ENCODE data around the gene ISM1. TPM values are rescaled to one million over a fixed set of nuclear protein-coding genes. Genes with fewer than 3 reads are reported as not detected.

ISM1 gene
- total and polyA plus RNA-seq, 2 of the 13 experiments (the other 11 are each of a cell fraction or from before 2014, with no cell fraction given) = 0.40 to 1.4 TPM

GRCh38 chr20:13322621-13323020 lies 101.5 kb downstream of the ISM1 start (continued):
- TF ChIP-seq NCOA1 (CRISPR knock-in tag; IDR thresholded peaks at IDR 0.05) (no peak), MTA3 (CRISPR knock-in tag; IDR thresholded peaks at IDR 0.05) (no peak), ZNF577 (CRISPR knock-in tag; IDR thresholded peaks at IDR 0.05; ENCODE audit: borderline replicate concordance, low read depth) (no peak), NR1H2 (CRISPR knock-in tag; IDR thresholded peaks at IDR 0.05; ENCODE audit: borderline replicate concordance, low read depth) (no peak), SIX1 (CRISPR knock-in tag; IDR thresholded peaks at IDR 0.05; ENCODE audit: borderline replicate concordance) (no peak), NFRKB (IDR thresholded peaks at IDR 0.05) (no peak), CBFB (CRISPR knock-in tag; IDR thresholded peaks at IDR 0.05) (no peak), GATA4 (IDR thresholded peaks at IDR 0.05; ENCODE audit: borderline replicate concordance, low read depth) (peak; percentile 85; the same call in 1 of the 2 replicates), ZFP41 (CRISPR knock-in tag; IDR thresholded peaks at IDR 0.05; ENCODE audit: borderline replicate concordance) (no peak), ZNF362 (CRISPR knock-in tag; IDR thresholded peaks at IDR 0.05; ENCODE audit: borderline replicate concordance) (no peak)

GRCh38 chr20:13325033-13325432 lies 104.0 kb downstream of the ISM1 start:
- ChIA-PET CTCF (ENCODE audit: low intra/inter-chr PET ratio, low total read pairs) (interaction anchor here (0.9 to 3.8 kb wide), 4 partner anchors 133 to 447 kb away, joined by 3 to 56 read pairs (median 5); no protein-coding TSS in a partner anchor), POLR2A (interaction anchor here (0.7 to 1.2 kb wide), 3 partner anchors 56 to 225 kb away, joined by 3 to 6 read pairs (median 3); no protein-coding TSS in a partner anchor)
- intact Hi-C loops (cut with micrococcal nuclease; ENCODE audit: unreplicated experiment) = loop anchor here (1.0 to 10.0 kb wide), 6 partner anchors 14 to 460 kb away; partner anchors contain the start of genes ESF1, NDUFAF5 and TASP1
- no peaks in the 10 kb centered on the region for H3K27me3 ChIP-seq (ENCODE audit: control insufficient read depth in 1 of 2, insufficient read depth in 2 of 2, low read length in 2 of 2)
- H3K4me2 ChIP-seq (ENCODE audit: low read depth, low read length) = no peak overlapping the region
- FAIRE-seq (peak; percentile 52), ATAC-seq (peak; percentile 99), DNase-seq (ENCODE audit: low spot score) (peak; percentile 74)
- 48% methylated on average over 8 of the region's 8 CpGs for WGBS (ENCODE audit: low lambda C conversion rate)
- no TSS peak for BruUV-seq (replicated peaks)
- no peaks in the 10 kb centered on the region for H4K20me1 ChIP-seq (ENCODE audit: insufficient read depth, low read length)
- H2AFZ ChIP-seq (ENCODE audit: low read length) = no peak overlapping the region
- H3K79me2 ChIP-seq (ENCODE audit: insufficient read depth, low read length) = no peaks in the 10 kb centered on the region
- no peak overlapping the region for H3K9ac ChIP-seq (ENCODE audit: insufficient read depth, low read depth, low read length)
- H3K9me3 ChIP-seq (ENCODE audit: low read length) = no peaks in the 10 kb centered on the region
- H3K27ac ChIP-seq (ENCODE audit: extremely low read length, insufficient read depth, low read length) = no peak overlapping the region
- in situ Hi-C loops (cut with HindIII; ENCODE audit: extremely low pct_ligation_motif_present, low pct_unique_long_range_greater_than_20kb) = no loop called here
- H3K4me3 ChIP-seq (replicated peaks in 1 of 3; ENCODE audit: insufficient read depth in 1 of 3, low read depth in 2 of 3, low read length in 3 of 3) = no peak overlapping the region
- no peaks in the 10 kb centered on the region for H3K36me3 ChIP-seq (replicated peaks in 1 of 2; ENCODE audit: control insufficient read depth in 1 of 2, insufficient read depth in 2 of 2, low read length in 2 of 2)
- peaks cover 29% of the 10 kb centered on the region for H3K4me1 ChIP-seq (ENCODE audit: insufficient read depth, low read length)
- TF ChIP-seq, protein P1, sequence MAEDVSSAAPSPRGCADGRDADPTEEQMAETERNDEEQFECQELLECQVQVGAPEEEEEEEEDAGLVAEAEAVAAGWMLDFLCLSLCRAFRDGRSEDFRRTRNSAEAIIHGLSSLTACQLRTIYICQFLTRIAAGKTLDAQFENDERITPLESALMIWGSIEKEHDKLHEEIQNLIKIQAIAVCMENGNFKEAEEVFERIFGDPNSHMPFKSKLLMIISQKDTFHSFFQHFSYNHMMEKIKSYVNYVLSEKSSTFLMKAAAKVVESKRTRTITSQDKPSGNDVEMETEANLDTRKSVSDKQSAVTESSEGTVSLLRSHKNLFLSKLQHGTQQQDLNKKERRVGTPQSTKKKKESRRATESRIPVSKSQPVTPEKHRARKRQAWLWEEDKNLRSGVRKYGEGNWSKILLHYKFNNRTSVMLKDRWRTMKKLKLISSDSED (CRISPR knock-in tag; IDR thresholded peaks at IDR 0.05) = no peak
- TF ChIP-seq ZNF264 (CRISPR knock-in tag; IDR thresholded peaks at IDR 0.05) (no peak), MIXL1 (CRISPR knock-in tag; IDR thresholded peaks at IDR 0.05) (peak; percentile 71), ASH2L (IDR thresholded peaks at IDR 0.05; ENCODE audit: insufficient read length, low read depth, low read length) (no peak), NAIF1 (CRISPR knock-in tag; IDR thresholded peaks at IDR 0.05; ENCODE audit: borderline replicate concordance) (no peak), SAP130 (CRISPR knock-in tag; IDR thresholded peaks at IDR 0.05; ENCODE audit: low read depth) (0 out of 2 replicates have a peak, but pooled peaks have one; percentile 18), ZBTB7A (CRISPR knock-in tag; IDR thresholded peaks at IDR 0.05) (no peak)
- TF ChIP-seq, protein P2, sequence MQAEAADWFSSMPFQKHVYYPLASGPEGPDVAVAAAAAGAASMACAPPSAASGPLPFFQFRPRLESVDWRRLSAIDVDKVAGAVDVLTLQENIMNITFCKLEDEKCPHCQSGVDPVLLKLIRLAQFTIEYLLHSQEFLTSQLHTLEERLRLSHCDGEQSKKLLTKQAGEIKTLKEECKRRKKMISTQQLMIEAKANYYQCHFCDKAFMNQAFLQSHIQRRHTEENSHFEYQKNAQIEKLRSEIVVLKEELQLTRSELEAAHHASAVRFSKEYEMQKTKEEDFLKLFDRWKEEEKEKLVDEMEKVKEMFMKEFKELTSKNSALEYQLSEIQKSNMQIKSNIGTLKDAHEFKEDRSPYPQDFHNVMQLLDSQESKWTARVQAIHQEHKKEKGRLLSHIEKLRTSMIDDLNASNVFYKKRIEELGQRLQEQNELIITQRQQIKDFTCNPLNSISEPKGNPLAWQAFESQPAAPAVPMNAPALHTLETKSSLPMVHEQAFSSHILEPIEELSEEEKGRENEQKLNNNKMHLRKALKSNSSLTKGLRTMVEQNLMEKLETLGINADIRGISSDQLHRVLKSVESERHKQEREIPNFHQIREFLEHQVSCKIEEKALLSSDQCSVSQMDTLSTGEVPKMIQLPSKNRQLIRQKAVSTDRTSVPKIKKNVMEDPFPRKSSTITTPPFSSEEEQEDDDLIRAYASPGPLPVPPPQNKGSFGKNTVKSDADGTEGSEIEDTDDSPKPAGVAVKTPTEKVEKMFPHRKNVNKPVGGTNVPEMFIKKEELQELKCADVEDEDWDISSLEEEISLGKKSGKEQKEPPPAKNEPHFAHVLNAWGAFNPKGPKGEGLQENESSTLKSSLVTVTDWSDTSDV (CRISPR knock-in tag; IDR thresholded peaks at IDR 0.05) = no peak

Data from HepG2 (cell line).